ENCODE results near the gene RITA1.

The RITA1 gene

DNA sequence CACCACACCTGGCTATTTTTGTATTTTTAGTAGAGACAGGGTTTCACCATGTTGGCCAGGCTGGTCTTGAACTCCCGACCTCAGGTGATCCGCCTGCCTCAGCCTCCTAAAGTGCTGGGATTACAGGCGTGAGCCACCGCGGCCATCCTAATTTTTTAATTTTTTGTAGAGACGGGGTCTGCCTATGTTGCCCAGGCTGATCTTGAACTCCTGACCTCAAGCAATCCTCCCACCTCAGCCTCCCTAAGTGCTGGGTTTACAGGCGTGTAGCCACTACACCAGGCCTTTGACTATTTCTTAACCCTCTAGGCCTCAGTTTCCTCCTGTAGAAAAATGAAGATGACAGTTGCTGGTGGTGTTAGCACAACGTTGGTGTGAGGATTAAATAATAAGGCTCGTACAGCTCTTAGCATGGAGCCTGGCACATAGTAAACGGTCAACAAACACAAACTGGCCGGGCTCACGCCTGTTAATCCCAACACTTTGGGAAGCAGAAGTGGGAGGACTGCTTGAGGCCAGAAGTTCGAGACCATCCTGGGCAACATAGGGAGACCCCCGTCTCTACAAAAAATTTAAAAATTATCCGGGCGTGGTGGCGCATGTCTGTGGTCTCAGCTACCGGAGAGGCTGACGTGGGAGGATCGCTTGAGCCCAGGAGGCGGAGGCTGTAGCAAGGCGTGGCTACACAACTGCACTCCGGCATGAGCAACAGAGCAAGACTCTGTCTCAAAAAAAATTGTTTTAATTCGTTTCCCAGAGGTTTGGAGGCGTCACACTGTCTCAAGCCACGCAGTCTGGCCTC lies 1.2 kb upstream of the RITA1 start:
- H3K36me3 ChIP-seq (ENCODE audit: control insufficient read depth, low read length) = peaks cover 78% of the 10 kb centered on the region
- peaks cover 7% of the 10 kb centered on the region; the same call in 1 of the 2 replicates for H4K20me1 ChIP-seq (ENCODE audit: control insufficient read depth, insufficient read depth, low read depth, low read length)
- peak overlapping the region; percentile 87 for H3K4me3 ChIP-seq (ENCODE audit: low read length)
- peak overlapping the region; percentile 83 for H3K27ac ChIP-seq (ENCODE audit: low read depth, low read length)
- H3K27me3 ChIP-seq (ENCODE audit: control insufficient read depth, low read length) = no peaks in the 10 kb centered on the region
- H3F3A ChIP-seq (ENCODE audit: control insufficient read depth, insufficient read depth) = peaks cover 3% of the 10 kb centered on the region; the same call in 1 of the 2 replicates
- peak overlapping the region; percentile 92 for H3K4me2 ChIP-seq (ENCODE audit: low read length)
- no peaks in the 10 kb centered on the region for H3K9me2 ChIP-seq (replicated peaks; ENCODE audit: control insufficient read depth, low read length)
- H3K9me3 ChIP-seq (ENCODE audit: control insufficient read depth, insufficient read depth, low read length) = no peaks in the 10 kb centered on the region
- TF ChIP-seq EZH2phosphoT487 (IDR thresholded peaks at IDR 0.05; ENCODE audit: borderline replicate concordance, low read length) (no peak), CTCF (IDR thresholded peaks at IDR 0.05; ENCODE audit: low read depth, low read length, poor library complexity, severe bottlenecking) (no peak)
- H3K79me2 ChIP-seq (ENCODE audit: control insufficient read depth, low read length) = peaks cover 88% of the 10 kb centered on the region
- H3K4me1 ChIP-seq (ENCODE audit: control insufficient read depth, low read length) = peaks cover 37% of the 10 kb centered on the region

- Histone ChIP-seq H4K20me1 (ENCODE audit: control insufficient read depth, insufficient read depth, low read depth, low read length) (peaks cover 7% of the 10 kb centered on the region; the same call in 1 of the 2 replicates), H3K4me1 (ENCODE audit: control insufficient read depth, low read length) (peaks cover 37% of the 10 kb centered on the region), H3K36me3 (ENCODE audit: control insufficient read depth, low read length) (peaks cover 75% of the 10 kb centered on the region)
These were observed 681 bp upstream of the RITA1 start for GRCh38 chr12:113184900-113185179.

DNA sequence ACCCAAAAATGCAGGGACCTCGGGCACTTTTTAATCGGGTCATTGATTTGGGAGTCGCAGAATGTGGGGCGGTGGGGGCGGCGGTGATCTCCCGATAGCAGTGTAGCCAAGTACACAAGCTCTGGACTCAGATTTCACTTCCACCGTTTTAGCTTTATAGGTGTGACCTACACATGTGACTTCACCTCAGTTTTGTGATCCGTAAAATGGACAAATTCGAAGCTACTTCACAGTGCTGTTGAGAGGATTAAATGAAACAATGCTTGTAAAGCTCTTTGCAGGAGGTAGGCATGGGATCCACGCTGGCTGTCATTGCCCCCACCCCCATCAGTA lies 478 bp downstream of the RITA1 start:
- H4K20me1 ChIP-seq (ENCODE audit: control insufficient read depth, insufficient read depth, low read depth, low read length) = peaks cover 7% of the 10 kb centered on the region; the same call in 1 of the 2 replicates
- peak overlapping the region; percentile 92 for H3K4me2 ChIP-seq (ENCODE audit: low read length)
- no peaks in the 10 kb centered on the region for H3K9me2 ChIP-seq (replicated peaks; ENCODE audit: control insufficient read depth, low read length)
- peaks cover 3% of the 10 kb centered on the region; the same call in 1 of the 2 replicates for H3F3A ChIP-seq (ENCODE audit: control insufficient read depth, insufficient read depth)
- no peaks in the 10 kb centered on the region for H3K27me3 ChIP-seq (ENCODE audit: control insufficient read depth, low read length)
- H3K27ac ChIP-seq (ENCODE audit: low read depth, low read length) = peak overlapping the region; percentile 83
- H3K9me3 ChIP-seq (ENCODE audit: control insufficient read depth, insufficient read depth, low read length) = no peaks in the 10 kb centered on the region
- H3K79me2 ChIP-seq (ENCODE audit: control insufficient read depth, low read length) = peaks cover 87% of the 10 kb centered on the region
- peak overlapping the region; percentile 87 for H3K4me3 ChIP-seq (ENCODE audit: low read length)
- TF ChIP-seq EZH2phosphoT487 (IDR thresholded peaks at IDR 0.05; ENCODE audit: borderline replicate concordance, low read length) (no peak), CTCF (IDR thresholded peaks at IDR 0.05; ENCODE audit: low read depth, low read length, poor library complexity, severe bottlenecking) (no peak)
- peaks cover 72% of the 10 kb centered on the region for H3K36me3 ChIP-seq (ENCODE audit: control insufficient read depth, low read length)
- H3K4me1 ChIP-seq (ENCODE audit: control insufficient read depth, low read length) = peaks cover 45% of the 10 kb centered on the region

More at GRCh38 chr12:113184900-113185179, 681 bp upstream of the RITA1 start:
- peak overlapping the region; percentile 83 for H3K27ac ChIP-seq (ENCODE audit: low read depth, low read length)
- H3K79me2 ChIP-seq (ENCODE audit: control insufficient read depth, low read length) = peaks cover 90% of the 10 kb centered on the region
- no peaks in the 10 kb centered on the region for H3K9me3 ChIP-seq (ENCODE audit: control insufficient read depth, insufficient read depth, low read length)
- H3K4me2 ChIP-seq (ENCODE audit: low read length) = peak overlapping the region; percentile 92
- TF ChIP-seq CTCF (IDR thresholded peaks at IDR 0.05; ENCODE audit: low read depth, low read length, poor library complexity, severe bottlenecking) = no peak
- no peak for TF ChIP-seq EZH2phosphoT487 (IDR thresholded peaks at IDR 0.05; ENCODE audit: borderline replicate concordance, low read length)
- no peaks in the 10 kb centered on the region for H3K27me3 ChIP-seq (ENCODE audit: control insufficient read depth, low read length)
- H3K9me2 ChIP-seq (replicated peaks; ENCODE audit: control insufficient read depth, low read length) = no peaks in the 10 kb centered on the region
- peak overlapping the region; percentile 87 for H3K4me3 ChIP-seq (ENCODE audit: low read length)
- peaks cover 3% of the 10 kb centered on the region; the same call in 1 of the 2 replicates for H3F3A ChIP-seq (ENCODE audit: control insufficient read depth, insufficient read depth)
